Gastroesophageal sphincter (tissue), 3 donors: ENCODE data around the gene APEX1.
A peak's percentile ranks its signal among the peaks of the same experiment; 100 is the strongest.

Source experiments
- POLR2A ChIP-seq, 2 donors: fragments of 450-650 bp; IDR thresholded peaks; one replicate each; pipeline ENCODE4 v1.6.1; 2017; ENCODE audit warnings: antibody characterized with exemption in 2 of 2, mild to moderate bottlenecking in 2 of 2, moderate library complexity in 1 of 2
- POLR2AphosphoS5 ChIP-seq: sonication (generic); formaldehyde crosslinking; IDR thresholded peaks from one replicate; pipeline ENCODE4 v1.6.1; 2017; ENCODE audit warnings: antibody characterized with exemption
- TF ChIP-seq, protein P1 (sequence below), 4 experiments: fragments of 200-600 bp in 2 of 4; fragments of 450-650 bp in 2 of 4; sonication (generic) in 1 of 4; IDR thresholded peaks; one replicate each; pipeline ENCODE4 v1.5.1; 2017 to 2019; ENCODE audit warnings: antibody characterized with exemption in 4 of 4, mild to moderate bottlenecking in 2 of 4, moderate library complexity in 2 of 4

GRCh38 chr14:20469242-20469889, 14.3 kb downstream of the APEX1 start, which contains the start of gene PNP:
- TF ChIP-seq, protein P1, sequence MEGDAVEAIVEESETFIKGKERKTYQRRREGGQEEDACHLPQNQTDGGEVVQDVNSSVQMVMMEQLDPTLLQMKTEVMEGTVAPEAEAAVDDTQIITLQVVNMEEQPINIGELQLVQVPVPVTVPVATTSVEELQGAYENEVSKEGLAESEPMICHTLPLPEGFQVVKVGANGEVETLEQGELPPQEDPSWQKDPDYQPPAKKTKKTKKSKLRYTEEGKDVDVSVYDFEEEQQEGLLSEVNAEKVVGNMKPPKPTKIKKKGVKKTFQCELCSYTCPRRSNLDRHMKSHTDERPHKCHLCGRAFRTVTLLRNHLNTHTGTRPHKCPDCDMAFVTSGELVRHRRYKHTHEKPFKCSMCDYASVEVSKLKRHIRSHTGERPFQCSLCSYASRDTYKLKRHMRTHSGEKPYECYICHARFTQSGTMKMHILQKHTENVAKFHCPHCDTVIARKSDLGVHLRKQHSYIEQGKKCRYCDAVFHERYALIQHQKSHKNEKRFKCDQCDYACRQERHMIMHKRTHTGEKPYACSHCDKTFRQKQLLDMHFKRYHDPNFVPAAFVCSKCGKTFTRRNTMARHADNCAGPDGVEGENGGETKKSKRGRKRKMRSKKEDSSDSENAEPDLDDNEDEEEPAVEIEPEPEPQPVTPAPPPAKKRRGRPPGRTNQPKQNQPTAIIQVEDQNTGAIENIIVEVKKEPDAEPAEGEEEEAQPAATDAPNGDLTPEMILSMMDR (IDR thresholded peaks at IDR 0.05): no peak
- TF ChIP-seq POLR2A (IDR thresholded peaks at IDR 0.05) (peak; percentile 83 to 91), POLR2AphosphoS5 (peak; percentile 99)
